Activated CD4-positive, alpha-beta T cell treated with anti-CD3 and anti-CD28 coated beads for 48 hours (primary cell): Measurements from ENCODE around the gene IDUA.
"Not testable (repeated sequence)": the region's sequence is repeated elsewhere in the genome, so short reads cannot be mapped to it uniquely, and the experiment has no call there.

Source experiments
- DNase-seq: peaks from one replicate; pipeline ENCODE4 v3.0.0-alpha.2; 2020

IDUA gene

DNA sequence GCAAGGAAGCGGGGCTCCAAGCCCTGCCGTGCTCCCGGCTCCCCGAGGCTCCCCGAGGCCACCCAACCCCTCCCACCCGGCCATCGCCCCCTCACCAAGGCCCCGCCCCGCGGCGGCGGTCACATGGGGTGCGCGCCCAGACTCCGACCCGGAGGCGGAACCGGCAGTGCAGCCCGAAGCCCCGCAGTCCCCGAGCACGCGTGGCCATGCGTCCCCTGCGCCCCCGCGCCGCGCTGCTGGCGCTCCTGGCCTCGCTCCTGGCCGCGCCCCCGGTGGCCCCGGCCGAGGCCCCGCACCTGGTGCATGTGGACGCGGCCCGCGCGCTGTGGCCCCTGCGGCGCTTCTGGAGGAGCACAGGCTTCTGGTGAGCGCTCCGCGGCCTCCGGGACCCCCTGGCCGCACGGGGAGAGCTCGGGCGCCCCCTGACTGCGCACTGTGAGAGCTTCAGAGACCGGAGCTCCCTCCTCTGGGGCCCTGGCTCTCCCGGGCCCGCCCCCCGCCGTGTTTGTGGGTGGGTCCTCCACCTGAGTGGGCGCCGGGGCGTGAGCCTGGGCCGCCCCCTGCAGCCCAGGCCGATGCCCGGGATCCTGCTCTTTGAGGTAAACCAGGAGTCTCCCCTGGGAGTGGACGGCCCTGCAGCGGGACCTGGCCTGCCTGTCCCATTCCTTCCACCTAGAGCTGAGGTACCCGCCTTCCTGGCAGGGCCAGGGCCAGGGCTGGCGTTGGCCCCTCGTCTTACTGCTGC lies at the start of gene IDUA:
Gene IDUA, plus strand, starts transcription at position 166 of the 745 bp plus-strand sequence. Its CDS starts 41 bp downstream, at position 207.
- DNase-seq = peak; percentile 88

DNA sequence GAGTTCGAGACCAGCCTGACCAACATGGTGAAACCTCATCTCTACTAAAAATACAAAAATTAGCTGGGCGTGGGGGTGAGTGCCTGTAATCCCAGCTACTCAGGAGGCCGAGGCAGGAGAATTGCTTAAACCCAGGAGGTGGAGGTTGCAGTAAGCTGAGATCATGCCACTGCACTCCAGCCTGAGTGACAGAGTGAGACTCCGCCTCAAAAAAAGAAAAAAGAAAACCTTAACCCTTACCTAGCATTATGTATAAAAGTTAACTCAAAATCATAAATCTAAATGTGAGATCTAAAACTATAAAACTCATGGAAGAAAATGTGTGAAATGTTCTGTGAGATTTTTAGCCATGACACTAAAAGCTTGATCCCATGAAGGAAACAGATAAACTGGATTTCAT lies 47.3 kb upstream of the IDUA start:
- not testable (repeated sequence) for DNase-seq

DNA sequence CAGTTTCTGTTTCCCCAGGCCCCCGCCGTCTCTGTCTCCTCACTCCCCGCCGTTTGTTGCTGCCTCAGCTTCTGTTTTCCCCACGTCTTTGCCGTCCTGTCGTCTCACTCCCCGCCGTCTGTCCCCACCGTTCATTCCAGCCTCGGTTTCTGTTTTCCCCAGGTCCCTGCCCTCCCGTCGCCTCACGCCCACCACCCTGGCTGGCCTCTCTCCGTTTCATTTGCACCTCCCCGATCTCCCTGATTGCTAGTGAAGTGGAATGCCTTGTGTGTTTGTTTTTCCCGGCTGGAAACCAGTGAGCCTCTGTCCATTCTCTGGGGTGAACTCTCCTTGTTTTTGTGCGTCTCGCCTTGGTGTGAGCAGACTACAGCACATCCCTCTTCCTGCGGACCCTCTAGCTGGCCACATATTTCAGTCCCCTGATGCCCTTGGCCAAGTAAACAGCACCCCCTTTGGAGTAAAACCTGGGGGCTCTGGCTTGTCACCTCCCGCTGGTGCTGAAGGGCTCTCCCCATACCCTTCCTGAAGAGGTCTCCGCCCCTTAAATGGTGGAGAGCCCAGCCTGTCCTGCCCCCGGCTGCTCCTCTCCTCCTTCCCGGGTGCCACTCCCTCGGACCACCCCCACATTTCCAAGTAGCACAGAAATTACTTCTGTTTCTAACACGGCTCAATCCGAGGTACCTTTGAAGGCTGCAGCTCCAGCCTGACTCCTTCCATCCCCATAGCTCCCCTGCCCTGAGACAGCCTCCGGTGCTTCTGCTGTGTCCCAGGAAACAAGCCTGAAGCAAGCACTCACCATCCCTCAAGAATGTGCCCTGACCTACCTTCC lies 41.4 kb upstream of the IDUA start:
- no peak for DNase-seq

DNA sequence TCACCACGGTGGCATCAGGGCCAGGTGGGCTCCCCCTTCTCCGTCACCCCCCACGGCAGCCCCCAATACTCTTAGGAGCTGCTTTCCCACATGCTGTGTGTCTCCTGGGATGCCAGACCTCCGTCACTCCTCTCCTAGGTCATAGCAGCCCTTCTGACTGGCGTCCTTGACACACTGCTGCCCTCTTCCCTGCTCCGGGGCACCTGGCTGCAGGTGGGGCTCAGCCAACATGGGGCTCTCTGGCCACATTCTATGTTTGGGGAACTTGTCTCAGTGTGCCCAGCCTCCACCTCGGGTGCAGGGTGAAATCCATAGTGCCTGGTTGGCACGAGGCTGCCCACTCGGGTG lies 40.8 kb upstream of the IDUA start:
- DNase-seq = no peak

DNA sequence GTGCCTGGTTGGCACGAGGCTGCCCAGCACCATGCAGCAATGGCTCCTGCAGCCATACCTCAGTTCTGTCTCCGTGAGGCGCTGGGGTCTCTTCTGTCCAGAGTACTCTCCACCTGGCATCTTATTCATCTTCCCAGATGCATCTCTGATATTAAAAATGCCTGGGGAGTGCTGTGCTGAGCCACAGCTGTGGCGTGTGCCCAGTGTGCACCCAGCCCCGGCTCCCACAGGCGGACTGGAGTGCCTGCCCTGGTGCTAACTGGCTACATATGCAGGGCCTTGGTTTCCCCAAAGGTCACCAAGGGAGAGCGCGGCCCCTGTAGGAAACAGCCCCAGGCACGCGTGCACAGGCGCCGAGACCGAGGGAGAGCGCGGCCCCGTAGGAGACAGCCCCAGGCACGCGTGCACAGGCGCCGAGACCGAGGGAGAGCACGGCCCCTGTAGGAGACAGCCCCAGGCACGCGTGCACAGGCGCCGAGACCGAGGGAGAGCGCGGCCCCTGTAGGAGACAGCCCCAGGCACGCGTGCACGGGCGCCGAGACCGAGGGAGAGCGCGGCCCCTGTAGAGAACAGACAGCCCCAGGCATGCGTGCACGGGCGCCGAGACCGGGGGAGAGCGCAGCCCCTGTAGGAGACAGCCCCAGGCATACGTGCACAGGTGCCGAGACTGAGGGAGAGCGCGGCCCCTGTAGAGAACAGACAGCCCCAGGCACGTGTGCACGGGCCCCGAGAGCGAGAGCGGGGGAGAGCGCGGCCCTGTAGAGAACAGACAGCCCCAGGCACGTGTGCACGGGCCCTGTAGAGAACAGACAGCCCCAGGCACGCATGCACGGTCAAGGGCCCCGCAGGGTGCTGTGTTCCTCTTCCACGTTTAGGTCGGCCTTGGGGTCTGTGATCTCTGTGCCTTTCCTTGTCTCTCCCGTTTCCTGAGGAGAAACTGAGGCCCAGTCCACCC lies 40.0 kb upstream of the IDUA start:
- no peak for DNase-seq

DNA sequence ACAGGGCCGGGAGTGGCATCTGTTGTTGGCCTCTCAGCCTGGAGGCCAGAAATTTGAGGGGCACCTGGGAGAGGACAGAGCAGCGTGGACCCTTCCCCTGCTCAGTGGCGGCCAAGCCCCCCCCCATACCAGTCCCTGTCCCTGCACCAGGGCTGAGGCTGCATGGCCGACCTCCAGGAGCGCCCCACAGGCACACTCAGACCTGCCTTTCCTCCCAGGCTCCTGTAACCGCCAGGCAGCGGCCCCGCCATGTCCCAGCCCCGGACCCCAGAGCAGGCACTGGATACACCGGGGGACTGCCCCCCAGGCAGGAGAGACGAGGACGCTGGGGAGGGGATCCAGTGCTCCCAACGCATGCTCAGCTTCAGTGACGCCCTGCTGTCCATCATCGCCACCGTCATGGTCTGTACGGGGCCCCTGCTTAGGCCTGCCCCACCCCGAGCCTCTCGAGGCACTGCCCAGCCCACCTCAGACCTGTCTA lies 39.3 kb upstream of the IDUA start:
- no peak for DNase-seq

DNA sequence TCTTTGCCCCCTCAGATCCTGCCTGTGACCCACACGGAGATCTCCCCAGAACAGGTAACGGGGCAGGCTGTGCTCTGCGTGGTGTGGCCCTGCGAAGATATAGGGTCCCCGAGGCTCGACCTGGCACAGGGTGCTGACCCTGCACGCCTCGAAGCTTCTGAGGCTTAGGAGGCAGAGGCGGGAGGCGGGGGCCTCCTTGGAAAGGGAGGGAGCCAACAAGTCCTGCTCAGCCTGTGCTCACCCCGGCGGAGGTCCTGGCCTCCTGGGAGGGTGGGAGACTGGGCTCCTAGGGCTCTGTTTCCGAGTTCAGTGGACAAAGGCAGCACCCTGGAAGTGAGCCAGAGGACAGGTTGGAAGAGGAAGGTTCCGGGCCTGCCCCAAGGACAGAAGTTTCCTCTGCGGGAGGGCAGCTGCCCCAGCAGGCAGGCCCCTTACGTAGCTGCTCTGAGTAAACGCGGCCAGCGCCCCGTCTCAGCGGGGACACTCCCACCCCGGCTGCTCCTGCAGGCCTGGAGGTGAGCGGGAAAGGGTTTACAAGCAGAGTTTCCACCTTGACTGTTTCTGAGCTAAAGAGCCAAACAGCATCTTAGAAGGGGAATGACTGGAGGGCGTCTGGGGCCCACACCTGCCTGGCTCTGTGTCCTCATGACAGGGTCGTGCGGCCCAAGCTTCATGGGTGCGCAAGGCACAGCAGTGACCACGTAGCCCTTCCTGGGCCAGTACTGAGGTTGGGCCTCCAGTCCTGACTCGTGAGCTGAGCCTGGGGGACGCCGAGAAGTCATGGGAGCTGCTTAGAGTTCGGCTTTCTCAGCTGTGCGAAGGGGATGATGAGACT lies 38.5 kb upstream of the IDUA start:
- DNase-seq = no peak

DNA sequence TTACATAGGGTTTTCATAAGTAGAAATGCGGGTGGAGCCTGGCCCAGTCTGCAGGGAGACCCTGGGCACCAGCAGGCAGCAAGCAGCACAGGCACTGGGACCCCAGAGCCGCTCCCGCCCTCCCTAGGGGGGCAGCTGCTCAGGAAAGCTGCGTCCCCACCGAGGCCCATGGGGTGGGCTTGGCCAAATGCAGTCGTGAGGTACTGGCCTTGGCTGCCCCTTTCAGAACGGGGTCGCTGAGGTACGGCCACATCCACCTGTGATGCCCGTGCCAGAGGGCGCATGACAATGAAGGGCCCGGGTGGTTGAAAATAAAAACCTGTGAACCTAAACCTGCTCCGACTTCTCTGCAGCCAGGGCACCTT lies 37.9 kb upstream of the IDUA start:
- no peak for DNase-seq

DNA sequence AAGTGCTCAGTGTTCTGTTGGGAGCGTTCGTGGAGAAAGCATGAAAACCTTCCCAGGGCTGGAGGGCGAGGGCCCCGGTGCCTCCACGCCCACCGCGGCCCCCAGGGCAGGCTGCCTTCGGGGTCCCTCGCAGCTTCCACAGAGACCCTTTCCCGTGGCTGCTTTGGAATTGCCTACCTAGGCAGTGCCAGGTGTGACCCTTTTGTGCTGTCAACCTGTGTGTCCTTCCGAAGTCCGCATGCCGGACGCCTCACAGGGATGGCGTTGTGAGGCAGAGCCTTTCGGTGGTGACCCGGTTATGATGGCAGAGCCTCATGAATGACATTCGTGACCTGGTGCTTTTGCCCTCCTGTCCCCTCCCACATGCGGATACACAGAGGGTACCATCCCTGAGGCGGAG lies 37.2 kb upstream of the IDUA start:
- no peak for DNase-seq

DNA sequence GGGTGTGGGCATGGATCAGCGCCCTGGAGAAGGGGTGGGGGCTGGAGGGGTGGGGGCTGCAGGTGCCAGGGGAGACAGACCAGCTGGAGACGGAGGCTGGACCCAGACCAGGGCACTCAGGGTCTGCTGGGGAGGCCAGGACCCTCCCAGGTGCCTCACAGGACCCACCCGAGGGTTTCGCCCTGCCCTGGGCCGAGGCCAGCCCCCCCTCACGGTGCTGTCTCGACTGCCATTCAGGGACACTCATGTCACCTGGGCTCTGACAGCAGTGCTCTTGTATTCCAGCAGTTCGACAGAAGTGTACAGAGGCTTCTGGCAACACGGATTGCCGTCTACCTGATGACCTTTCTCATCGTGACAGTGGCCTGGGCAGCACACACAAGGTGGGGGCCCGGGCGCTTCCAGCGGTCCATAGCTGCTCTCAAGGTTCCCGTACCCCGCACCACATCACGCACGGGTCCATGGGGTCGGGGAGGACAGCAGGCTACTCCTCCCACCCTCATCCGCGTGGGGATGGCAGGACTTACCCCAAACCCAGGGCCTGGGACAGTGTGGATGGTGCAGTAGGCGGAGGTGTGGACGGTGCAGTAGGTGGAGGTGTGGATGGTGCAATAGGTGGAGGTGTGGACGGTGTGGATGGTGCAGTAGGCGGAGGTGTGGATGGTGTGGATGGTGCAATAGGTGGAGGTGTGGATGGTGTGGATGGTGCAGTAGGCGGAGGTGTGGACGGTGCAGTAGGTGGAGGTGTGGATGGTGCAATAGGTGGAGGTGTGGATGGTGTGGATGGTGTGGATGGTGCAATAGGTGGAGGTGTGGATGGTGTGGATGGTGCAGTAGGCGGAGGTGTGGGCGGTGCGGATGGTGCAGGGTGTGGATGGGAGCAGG lies 36.5 kb upstream of the IDUA start:
- DNase-seq = no peak

DNA sequence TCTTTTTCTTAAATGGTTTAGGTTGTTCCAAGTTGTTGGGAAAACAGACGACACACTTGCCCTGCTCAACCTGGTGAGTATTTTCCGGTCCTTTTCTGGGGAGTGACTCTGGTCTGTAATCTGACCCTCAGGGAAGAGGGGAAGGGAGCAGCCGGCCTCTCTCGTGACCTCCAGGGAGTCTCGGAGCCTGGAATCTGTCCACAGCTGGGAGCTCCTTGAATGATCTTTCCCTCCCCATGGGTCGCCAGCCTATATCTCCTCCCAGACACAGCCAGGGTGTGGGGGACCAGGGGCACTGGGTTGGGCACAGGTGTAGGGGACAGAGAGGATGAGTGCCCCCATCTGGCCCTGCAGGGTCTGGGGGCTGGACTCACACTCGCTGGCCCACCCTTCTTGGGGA lies 35.7 kb upstream of the IDUA start:
- no peak for DNase-seq

DNA sequence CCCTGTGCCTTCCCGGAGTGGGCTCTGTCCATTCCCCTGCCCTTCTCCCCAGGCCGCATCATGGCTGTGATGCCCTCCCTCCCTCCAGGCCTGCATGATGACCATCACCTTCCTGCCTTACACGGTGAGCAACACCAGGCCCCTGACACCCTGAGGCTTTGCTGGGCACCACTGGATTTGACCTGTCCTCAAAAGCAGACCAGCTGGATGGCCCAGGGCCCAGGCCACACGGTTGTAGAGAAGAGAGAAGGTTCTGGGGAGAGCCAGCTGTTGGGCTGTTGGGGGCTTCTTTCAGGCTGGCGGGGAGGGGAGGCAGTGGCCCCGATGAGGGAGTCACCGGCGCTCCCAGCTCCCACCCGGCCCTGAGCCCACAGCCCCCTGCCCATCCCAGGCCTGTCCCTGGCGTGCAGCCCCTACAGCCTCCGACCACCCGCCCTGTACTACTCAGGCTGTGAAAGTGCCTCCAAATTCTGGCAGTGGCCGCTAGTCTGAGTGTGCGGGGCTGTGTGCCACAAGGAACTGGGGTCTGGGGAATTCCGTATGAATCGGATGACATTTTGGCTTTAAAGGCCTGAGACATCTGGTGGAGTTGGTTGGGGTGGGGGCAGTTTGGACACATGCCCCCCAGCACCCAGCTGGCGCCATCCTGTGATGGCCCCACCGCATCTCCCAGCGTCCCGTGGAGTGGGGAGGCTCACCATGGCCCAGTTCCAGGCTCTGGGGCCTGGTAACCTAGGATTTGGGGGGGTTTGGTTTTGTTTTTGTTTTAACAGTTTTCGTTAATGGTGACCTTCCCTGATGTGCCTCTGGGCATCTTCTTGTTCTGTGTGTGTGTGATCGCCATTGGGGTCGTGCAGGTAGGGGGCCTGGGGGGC lies 35.0 kb upstream of the IDUA start:
- no peak for DNase-seq

DNA sequence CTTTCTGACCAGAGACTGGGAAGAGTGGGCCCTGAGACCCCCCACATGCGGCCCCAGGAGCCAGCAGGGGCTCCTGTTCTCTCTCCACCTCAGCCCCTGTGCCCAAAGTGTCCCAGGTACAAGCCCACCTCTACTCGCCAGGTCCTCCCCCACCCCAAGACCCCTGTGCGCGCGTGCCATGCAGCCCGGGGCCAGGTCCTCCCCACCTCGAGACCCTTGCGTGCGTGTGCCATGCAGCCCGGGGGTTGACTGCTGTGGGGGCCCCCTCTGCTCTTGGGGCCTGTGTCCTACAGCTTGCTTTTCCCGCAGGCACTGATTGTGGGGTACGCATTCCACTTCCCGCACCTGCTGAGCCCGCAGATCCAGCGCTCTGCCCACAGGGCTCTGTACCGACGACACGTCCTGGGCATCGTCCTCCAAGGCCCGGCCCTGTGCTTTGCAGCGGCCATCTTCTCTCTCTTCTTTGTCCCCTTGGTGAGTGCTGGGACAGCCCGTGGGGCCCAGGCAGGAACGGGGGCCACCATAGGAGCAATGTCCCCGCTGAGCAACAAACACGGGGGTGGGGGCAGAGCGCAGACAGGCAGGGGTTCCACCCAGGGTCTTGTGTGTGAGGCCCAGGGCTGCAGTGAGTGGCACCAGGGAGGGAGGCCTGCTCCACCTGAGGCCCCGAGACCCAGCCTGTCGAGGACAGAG lies 33.8 kb upstream of the IDUA start:
- no peak for DNase-seq

DNA sequence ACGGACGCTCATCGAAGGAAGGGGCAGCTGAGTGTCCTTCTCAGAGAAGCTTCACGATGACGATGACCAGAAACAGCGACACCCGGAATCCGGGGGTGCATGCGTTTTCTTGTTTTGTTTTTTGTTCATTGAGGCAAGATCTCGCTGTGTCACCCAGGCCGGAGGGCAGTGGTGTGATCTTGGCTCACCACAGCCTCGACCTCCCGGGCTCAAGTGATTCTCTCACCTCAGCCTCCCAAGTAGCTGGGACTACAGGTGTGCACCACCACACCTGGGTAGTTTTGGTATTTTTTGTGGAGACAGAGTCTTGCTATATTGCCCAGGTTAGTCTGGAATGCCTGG lies 33.3 kb upstream of the IDUA start:
- DNase-seq = no peak

DNA sequence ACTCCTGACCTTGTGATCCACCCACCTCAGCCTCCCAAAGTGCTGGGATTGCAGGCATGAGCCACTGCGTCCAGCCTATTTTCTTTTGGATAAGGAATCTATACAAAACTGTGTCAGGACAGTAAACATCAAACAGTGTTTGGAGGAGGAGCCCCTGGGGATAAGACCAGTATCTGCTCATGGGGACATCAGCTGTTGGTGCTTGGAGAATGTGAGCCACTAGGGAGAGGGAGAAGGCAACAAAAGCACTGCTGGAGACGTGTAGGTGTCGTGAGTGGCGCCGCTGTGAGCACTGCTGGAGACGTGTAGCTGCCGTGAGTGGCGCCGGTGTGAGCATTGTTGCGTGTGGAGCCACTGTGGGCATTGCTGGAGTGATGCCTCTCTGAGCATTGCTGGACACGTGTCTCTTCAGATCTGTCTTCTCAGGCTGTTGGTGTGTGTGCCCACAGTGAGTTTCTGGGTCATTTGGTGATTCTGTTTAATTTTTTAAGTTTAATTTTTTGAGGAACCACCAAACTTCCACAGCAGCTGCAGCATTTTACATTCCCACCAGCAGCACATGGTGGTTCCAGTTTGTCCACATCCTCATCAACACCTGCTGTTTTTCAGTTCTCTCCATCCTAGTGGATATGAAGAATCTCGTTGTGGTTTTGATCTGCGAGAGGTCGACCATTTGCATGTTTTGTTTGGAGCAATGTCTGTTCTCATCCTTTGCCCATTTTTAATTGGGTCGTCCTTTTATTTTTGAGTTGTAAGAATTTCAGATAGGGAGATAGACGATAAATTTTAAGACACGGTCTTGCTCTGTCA lies 32.4 kb upstream of the IDUA start:
- DNase-seq = no peak

DNA sequence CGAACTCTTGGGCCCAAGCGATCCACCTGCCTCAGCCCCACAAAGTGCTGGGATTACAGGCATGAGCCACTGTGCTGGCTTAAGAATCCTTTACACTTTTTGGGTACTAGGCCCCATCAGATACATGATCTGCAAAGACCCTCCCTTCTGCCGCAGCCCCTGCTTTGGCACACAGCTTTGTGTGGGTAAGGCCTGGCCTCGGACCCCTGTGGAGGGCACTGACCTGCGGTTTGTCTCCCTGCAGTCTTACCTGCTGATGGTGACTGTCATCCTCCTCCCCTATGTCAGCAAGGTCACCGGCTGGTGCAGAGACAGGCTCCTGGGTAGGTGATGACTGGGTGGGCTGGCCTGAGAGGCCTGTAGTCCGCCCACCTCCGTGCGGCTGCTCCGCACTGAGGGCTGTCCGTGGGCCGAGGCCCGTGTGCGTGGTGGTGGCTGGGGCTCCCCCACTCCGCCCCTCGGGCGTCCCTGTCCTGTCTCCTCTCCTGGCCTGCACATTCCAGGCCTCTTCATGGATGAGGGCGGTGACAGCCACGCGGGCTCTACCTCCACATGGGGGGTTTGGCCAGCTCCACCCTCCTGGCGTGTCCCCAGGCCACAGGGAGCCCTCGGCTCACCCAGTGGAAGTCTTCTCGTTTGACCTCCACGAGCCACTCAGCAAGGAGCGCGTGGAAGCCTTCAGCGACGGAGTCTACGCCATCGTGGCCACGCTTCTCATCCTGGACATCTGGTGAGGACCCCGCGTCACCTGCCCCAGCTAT lies 31.5 kb upstream of the IDUA start:
- no peak for DNase-seq

DNA sequence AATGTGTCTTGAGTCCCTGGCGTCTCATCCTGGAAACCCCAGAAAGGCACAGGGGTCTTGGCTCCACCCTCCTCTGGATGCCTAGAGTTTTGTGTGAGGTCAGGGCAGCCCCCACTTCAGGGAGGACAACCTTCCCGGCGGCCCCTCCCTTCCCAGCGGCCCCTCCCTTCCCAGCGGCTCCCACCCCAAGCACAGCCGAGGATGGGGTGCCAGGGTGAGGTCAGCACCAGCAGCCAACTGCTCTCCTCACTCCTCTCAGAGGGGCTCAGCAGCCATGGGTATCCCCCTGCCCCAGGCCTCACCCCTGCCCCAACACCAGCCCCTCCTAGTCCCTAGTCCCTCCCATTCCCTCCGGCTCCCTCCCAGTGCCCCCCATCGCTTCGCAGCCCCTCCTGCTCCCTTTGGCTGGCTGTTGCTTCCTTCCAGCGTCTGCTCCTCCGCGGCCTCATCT lies 30.9 kb upstream of the IDUA start:
- no peak for DNase-seq
